ENCODE results near the gene HMOX1. TPM values are rescaled to one million over a fixed set of nuclear protein-coding genes. Genes with fewer than 3 reads are reported as not detected.

HMOX1 gene
- total and polyA plus RNA-seq, 12 donors = 1.6 to 68.0 (median 4.2) TPM

GRCh38 chr22:35403356-35403755 lies 22.5 kb downstream of the HMOX1 start:
- WGBS, 2 donors = 78 to 80% methylated on average over 7 of the region's 7 CpGs
- no peaks in the 10 kb centered on the region for H3K9me3 ChIP-seq
- TF ChIP-seq CTCF (IDR thresholded peaks at IDR 0.05) = no peak
- DNase-seq (no peak), ATAC-seq (no peak)
- intact Hi-C loops (cut with DNase I) = loop anchor here in 1 of 10 donors (10.0 kb wide), 1 partner anchor 49 kb away; no protein-coding TSS in a partner anchor
- no peak overlapping the region for H3K27ac ChIP-seq
- H3K27me3 ChIP-seq = no peaks in the 10 kb centered on the region
- H3K4me3 ChIP-seq = no peak overlapping the region
- peaks cover 0 to 62% (median 25%) of the 10 kb centered on the region in 9 donors for H3K36me3 ChIP-seq
- peaks cover 0 to 35% (median 11%) of the 10 kb centered on the region in 9 donors for H3K4me1 ChIP-seq

GRCh38 chr22:35404176-35404575 lies 23.3 kb downstream of the HMOX1 start:
- TF ChIP-seq CTCF (IDR thresholded peaks at IDR 0.05) = no peak
- no peak for ATAC-seq
- intact Hi-C loops (cut with DNase I) = loop anchor here in 1 of 10 donors (10.0 kb wide), 1 partner anchor 49 kb away; no protein-coding TSS in a partner anchor
- DNase-seq = no peak
- WGBS, 2 donors = 89 to 91% methylated on average over 5 of the region's 5 CpGs
- peaks cover 0 to 70% (median 28%) of the 10 kb centered on the region in 9 donors for H3K36me3 ChIP-seq
- H3K4me1 ChIP-seq = peaks cover 0 to 40% (median 11%) of the 10 kb centered on the region in 9 donors
- H3K4me3 ChIP-seq = no peak overlapping the region
- no peaks in the 10 kb centered on the region for H3K27me3 ChIP-seq
- no peaks in the 10 kb centered on the region for H3K9me3 ChIP-seq
- H3K27ac ChIP-seq = no peak overlapping the region

GRCh38 chr22:35406443-35406842 lies 25.5 kb downstream of the HMOX1 start:
- H3K4me3 ChIP-seq = no peak overlapping the region
- intact Hi-C loops (cut with DNase I) = loop anchor here in 1 of 10 donors (10.0 kb wide), 1 partner anchor 52 kb away; no protein-coding TSS in a partner anchor
- H3K36me3 ChIP-seq = peaks cover 0 to 89% (median 35%) of the 10 kb centered on the region in 9 donors
- no peaks in the 10 kb centered on the region for H3K27me3 ChIP-seq
- H3K9me3 ChIP-seq = no peaks in the 10 kb centered on the region
- DNase-seq (no peak), ATAC-seq (no peak)
- no peak overlapping the region for H3K27ac ChIP-seq
- 89 to 93% methylated on average over 13 of the region's 13 CpGs for WGBS, 2 donors
- H3K4me1 ChIP-seq = peaks cover 0 to 47% (median 0%) of the 10 kb centered on the region in 9 donors
- no peak for TF ChIP-seq CTCF (IDR thresholded peaks at IDR 0.05)

GRCh38 chr22:35407362-35407761 lies 26.5 kb downstream of the HMOX1 start:
- no peak for TF ChIP-seq CTCF (IDR thresholded peaks at IDR 0.05)
- no peak for DNase-seq
- Histone ChIP-seq H3K27ac (peak overlapping the region in 1 of 10 donors; percentile 53), H3K9me3 (no peaks in the 10 kb centered on the region), H3K4me3 (no peak overlapping the region), H3K4me1 (peaks cover 0 to 45% (median 0%) of the 10 kb centered on the region in 9 donors), H3K27me3 (no peaks in the 10 kb centered on the region), H3K36me3 (peaks cover 0 to 98% (median 42%) of the 10 kb centered on the region in 9 donors)
- intact Hi-C loops (cut with DNase I) = loop anchor here in 1 of 10 donors (10.0 kb wide), 1 partner anchor 53 kb away; no protein-coding TSS in a partner anchor
- 74 to 83% methylated on average over 7 of the region's 7 CpGs for WGBS, 2 donors
- peak in 1 of 8 donors; percentile 31 for ATAC-seq

All from heart right ventricle (tissue), 16 donors.